Activated CD8-positive, alpha-beta memory T cell treated with anti-CD3 and anti-CD28 coated beads for 36 hours (primary cell): ENCODE data around the gene SOX5. TPM values are rescaled to one million over a fixed set of nuclear protein-coding genes. Genes with fewer than 3 reads are reported as not detected.

Source experiments
- CTCF ChIA-PET: fragments of 350-600 bp; sonication (Branson Sonifier 250); formaldehyde crosslinking; loops from one replicate; lab custom pipeline; 2021; ENCODE audit warnings: antibody characterized with exemption; lab: Charles Lee
- POLR2A ChIA-PET: fragments of 350-600 bp; sonication (Branson Sonifier 250); formaldehyde crosslinking; loops from one replicate; lab custom pipeline; 2021; ENCODE audit warnings: antibody characterized with exemption; lab: Charles Lee
- total RNA-seq, 2 experiments: library from RNA; stranded (reverse); gene quantifications; one replicate each; pipeline ENCODE4 v1.2.3, GENCODE V29; 2021

Gene SOX5
- total RNA-seq, 2 experiments from 2014 or later, result 0.04 TPM; not detected in 1

DNA sequence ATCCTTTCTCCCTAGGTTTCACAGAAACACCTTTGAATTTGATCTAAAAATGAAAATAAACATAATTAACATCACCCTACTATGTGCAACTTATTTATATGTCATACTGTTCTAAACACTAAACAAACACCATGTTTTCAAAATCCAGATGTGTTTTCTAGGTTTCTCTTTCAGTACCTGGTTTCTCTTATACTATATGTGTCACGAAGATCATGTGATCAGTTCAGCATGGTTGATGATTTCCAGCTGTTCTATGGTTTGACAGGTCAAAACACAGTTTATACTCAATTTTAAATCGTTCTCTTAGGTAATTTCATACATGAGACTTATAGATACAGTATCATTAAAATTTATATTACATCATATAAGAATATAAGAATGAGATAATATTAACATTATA, 373.1 kb downstream of the SOX5 start:
- POLR2A ChIA-PET, result no interaction called here
- CTCF ChIA-PET, result no interaction called here

DNA sequence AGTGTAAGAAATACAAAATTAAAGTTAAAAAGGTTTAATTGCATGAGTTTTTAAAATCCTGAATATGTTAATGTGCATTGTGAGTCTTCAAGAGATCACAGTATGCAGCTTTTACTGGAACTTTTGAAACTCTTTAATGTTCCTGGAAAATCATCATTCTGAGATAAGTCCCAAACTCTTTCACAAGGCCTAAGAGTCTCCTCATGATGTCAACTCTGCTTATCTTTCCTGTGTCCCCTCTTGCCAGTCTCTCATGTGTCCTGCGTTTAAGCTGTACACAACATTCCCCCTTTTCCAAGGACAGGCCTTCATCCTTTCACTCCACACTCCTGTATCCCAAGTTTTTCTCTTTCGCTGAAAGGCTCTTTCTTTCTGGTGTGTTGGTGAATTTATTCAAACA, 380.1 kb downstream of the SOX5 start:
- POLR2A ChIA-PET, result no interaction called here
- CTCF ChIA-PET, result no interaction called here

- ChIA-PET CTCF (no interaction called here), POLR2A (no interaction called here)
Measured at GRCh38 chr12:23566133-23566532, 383.3 kb downstream of the SOX5 start.

- CTCF ChIA-PET, result no interaction called here
- POLR2A ChIA-PET, result no interaction called here
Measured at GRCh38 chr12:23564451-23565152, 384.9 kb downstream of the SOX5 start.

DNA sequence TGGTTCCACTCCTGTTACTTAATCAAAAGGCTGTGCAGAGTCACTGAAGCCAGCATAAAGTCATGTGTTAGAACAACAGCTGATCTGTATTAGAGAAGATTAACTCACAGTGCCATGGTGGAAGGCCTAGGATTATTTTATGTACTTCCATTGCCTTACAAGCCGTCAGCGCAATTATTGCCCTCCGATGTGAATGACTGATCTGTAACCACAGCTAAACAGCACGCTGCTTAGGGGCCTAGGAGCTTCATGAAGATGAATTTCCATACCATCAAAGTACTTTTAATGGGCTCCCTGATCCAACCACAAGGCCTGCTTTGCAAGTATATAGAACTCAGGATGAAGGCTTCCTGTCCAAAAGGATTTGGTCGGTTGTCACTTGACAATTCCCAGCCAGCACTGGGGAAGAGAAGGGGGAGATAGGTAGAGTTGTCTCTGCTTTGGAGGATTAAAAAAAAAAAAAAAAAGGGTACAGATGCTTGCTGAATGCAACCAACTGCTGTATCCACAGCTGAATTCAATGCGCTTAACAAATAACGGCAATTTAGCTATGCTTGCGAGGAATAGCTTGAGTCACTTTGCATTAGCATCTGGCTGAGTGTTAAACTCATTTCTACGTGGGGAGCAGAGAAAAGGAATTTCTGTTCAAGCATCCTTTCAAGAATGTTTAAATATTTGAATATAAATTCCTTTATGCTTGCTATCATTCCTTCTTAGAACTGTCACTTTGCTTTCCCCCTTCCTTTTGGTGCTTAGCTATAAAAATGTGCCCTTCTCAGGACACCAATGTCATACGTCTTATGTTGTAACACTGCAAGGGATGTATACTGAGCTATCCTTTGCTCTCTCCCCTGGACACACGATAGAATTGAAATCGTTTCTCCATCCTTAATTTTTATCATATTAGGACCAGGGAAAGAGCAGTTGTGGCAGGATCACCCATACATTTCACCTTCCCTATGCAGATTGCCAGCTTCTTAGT, 387.8 kb downstream of the SOX5 start:
- ChIA-PET POLR2A (no interaction called here), CTCF (no interaction called here)

DNA sequence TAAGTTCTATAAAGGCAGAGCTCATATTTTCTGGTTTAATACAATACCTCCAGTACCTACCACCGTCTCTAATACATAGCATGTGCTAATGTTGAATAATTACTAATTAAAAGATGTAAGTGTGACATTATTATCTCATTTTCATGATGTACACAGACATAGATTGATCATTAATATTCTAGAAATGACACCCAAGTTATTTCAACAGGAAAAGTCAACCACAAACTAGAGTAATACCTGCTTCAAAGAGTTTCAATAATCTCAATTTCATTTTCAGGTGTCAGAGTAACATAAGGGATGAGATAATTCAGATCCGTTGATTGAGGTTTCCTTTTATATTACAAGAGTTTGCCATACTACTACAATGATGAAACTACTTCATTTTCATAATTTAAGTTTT, 388.9 kb downstream of the SOX5 start:
- CTCF ChIA-PET, result no interaction called here
- POLR2A ChIA-PET, result no interaction called here

DNA sequence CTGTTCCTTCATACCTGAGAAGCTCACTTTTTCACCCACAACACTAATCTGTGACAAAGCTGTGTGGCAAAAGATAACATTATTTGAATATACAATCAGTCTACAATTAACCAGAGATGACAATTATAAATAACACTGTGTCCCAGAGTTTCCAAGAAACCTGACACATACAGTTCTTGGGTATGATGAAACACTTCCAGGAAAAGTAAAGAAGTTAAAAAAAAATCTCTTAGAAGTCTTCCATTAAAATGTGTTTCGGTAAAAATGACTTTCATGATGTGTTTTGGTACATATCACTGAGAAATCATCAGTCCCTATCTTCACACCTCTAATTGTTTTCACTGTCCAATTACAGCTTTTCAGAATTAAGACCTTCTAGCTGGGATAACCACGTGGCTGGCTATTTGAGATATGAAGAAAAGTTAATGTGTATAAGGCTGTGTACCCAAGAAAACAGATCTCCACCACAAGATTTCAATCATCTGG, 390.2 kb downstream of the SOX5 start:
- ChIA-PET POLR2A (no interaction called here), CTCF (no interaction called here)

DNA sequence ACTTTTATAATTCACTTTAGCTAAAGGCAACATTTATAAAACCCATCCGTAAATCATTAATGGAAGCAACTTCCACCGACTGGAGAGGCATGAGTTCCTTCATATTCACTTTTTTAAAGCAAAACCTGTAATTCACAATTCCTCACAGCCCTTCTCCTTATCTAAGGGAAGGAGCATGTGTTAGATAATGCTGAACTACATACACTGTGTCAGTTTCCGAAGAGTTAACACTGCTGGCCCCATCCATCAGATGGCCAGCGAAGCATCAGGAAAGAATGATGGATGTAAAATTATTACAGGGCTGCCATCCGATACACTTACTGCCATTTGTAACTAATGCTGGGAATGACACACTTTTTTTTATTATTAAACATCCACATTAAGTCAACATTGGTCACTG, 392.8 kb downstream of the SOX5 start:
- ChIA-PET POLR2A (no interaction called here), CTCF (no interaction called here)

- ChIA-PET CTCF (no interaction called here), POLR2A (no interaction called here)
Measured at GRCh38 chr12:23555825-23556207, 393.7 kb downstream of the SOX5 start.

GRCh38 chr12:23555180-23555824, 394.2 kb downstream of the SOX5 start:
- POLR2A ChIA-PET, result no interaction called here
- CTCF ChIA-PET, result no interaction called here

GRCh38 chr12:23552417-23552816, 397.1 kb downstream of the SOX5 start:
- ChIA-PET CTCF (no interaction called here), POLR2A (no interaction called here)

DNA sequence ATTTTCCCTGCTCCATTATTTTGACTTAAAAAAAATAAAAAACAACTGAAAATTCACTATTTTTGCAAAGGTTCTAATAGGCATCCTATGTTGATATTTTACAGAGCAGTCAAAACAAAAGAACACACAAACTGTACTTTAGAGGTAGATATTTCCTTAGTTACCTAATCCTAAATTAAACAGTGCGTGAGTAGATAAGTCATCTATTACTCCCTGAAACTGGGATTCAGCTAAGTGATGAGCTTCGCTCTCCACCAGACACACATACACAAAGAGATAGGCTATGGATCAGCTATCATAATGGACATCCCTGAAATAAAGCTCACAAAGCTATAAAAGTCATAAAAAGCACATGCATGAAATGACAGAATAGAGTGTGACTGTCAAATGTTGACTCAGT, 398.7 kb downstream of the SOX5 start:
- POLR2A ChIA-PET, result no interaction called here
- CTCF ChIA-PET, result no interaction called here

GRCh38 chr12:23548742-23549141, 400.7 kb downstream of the SOX5 start:
- ChIA-PET POLR2A (no interaction called here), CTCF (no interaction called here)

DNA sequence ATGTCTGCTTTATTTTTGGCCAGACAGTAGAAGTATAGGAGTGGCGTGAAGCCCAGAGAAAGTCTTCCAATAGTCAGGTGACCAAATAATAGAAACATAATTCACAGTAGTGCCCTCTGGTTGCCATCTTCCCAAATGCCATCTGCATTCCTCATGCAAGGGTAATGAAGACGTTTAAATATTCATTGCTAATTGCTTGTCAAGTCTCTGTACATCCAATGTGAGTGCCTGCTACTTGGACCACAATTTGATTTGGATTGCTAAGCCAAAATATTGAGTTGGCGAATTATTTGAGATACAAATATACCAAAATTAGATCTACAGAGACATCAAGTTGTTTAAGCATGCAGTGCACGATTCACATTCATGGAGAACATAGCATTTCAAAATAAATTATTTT, 402.7 kb downstream of the SOX5 start:
- ChIA-PET CTCF (no interaction called here), POLR2A (no interaction called here)

GRCh38 chr12:23543767-23544166, 405.7 kb downstream of the SOX5 start:
- ChIA-PET POLR2A (no interaction called here), CTCF (no interaction called here)

GRCh38 chr12:23542187-23542586, 407.3 kb downstream of the SOX5 start:
- POLR2A ChIA-PET, result no interaction called here
- CTCF ChIA-PET, result no interaction called here

- ChIA-PET POLR2A (no interaction called here), CTCF (no interaction called here)
Measured at GRCh38 chr12:23540572-23540971, 408.9 kb downstream of the SOX5 start.

GRCh38 chr12:23536293-23536692, 413.2 kb downstream of the SOX5 start:
- ChIA-PET POLR2A (no interaction called here), CTCF (no interaction called here)

GRCh38 chr12:23535441-23535840, 414.0 kb downstream of the SOX5 start:
- POLR2A ChIA-PET, result no interaction called here

GRCh38 chr12:23534196-23534595, 415.3 kb downstream of the SOX5 start:
- CTCF ChIA-PET, result no interaction called here
- POLR2A ChIA-PET, result no interaction called here

More at GRCh38 chr12:23535441-23535840, 414.0 kb downstream of the SOX5 start:
- CTCF ChIA-PET, result no interaction called here
